ENCODE results near the gene PKD2. TPM values are rescaled to one million over a fixed set of nuclear protein-coding genes. Genes with fewer than 3 reads are reported as not detected.

Gene PKD2
- total and polyA plus RNA-seq, 2 of the 13 experiments (the other 11 are each of a cell fraction or from before 2014, with no cell fraction given), result 5.6 to 9.1 TPM

- DNase-seq (ENCODE audit: low spot score) (no peak), ATAC-seq (no peak), FAIRE-seq (no peak)
- intact Hi-C loops (cut with micrococcal nuclease; ENCODE audit: unreplicated experiment), result no loop called here
- Histone ChIP-seq H3K79me2 (ENCODE audit: insufficient read depth, low read length) (no peaks in the 10 kb centered on the region), H3K27ac (ENCODE audit: extremely low read length, insufficient read depth, low read length) (no peak overlapping the region), H3K4me1 (ENCODE audit: insufficient read depth, low read length) (peaks cover 16% of the 10 kb centered on the region), H3K9me3 (ENCODE audit: low read length) (no peaks in the 10 kb centered on the region), H3K4me2 (ENCODE audit: low read depth, low read length) (no peak overlapping the region), H3K9ac (ENCODE audit: insufficient read depth, low read depth, low read length) (no peak overlapping the region), H4K20me1 (ENCODE audit: insufficient read depth, low read length) (no peaks in the 10 kb centered on the region), H3K36me3 (replicated peaks in 1 of 2; ENCODE audit: control insufficient read depth in 1 of 2, insufficient read depth in 2 of 2, low read length in 2 of 2) (peaks cover 10 to 50% of the 10 kb centered on the region in 2 experiments), H2AFZ (ENCODE audit: low read length) (no peak overlapping the region), H3K4me3 (replicated peaks in 1 of 3; ENCODE audit: insufficient read depth in 1 of 3, low read depth in 2 of 3, low read length in 3 of 3) (no peak overlapping the region), H3K27me3 (ENCODE audit: control insufficient read depth in 1 of 2, insufficient read depth in 2 of 2, low read length in 2 of 2) (no peaks in the 10 kb centered on the region)
- BruUV-seq (replicated peaks), result no TSS peak
- ChIA-PET POLR2A (no interaction called here), CTCF (ENCODE audit: low intra/inter-chr PET ratio, low total read pairs) (no interaction called here)
- in situ Hi-C loops (cut with HindIII; ENCODE audit: extremely low pct_ligation_motif_present, low pct_unique_long_range_greater_than_20kb), result loop anchor here (10.0 kb wide), 1 partner anchor 477 kb away; no protein-coding TSS in a partner anchor
- WGBS (ENCODE audit: low lambda C conversion rate), result 98% methylated on average over 4 of the region's 4 CpGs
- TF ChIP-seq FUBP1 (CRISPR knock-in tag; IDR thresholded peaks at IDR 0.05; ENCODE audit: borderline replicate concordance) (no peak), DNMT3B (CRISPR knock-in tag; conservative IDR thresholded peaks at IDR 0.05) (no peak), ZBTB34 (CRISPR knock-in tag; IDR thresholded peaks at IDR 0.05) (no peak), ZNF598 (CRISPR knock-in tag; IDR thresholded peaks at IDR 0.05; ENCODE audit: borderline replicate concordance) (no peak), ARNT2 (CRISPR knock-in tag; IDR thresholded peaks at IDR 0.05; ENCODE audit: low read depth) (no peak), ZNF260 (CRISPR knock-in tag; IDR thresholded peaks at IDR 0.05; ENCODE audit: borderline replicate concordance, low read depth) (no peak), GLMP (CRISPR knock-in tag; IDR thresholded peaks at IDR 0.05; ENCODE audit: borderline replicate concordance) (no peak), FOXK2 (IDR thresholded peaks at IDR 0.05) (no peak), ATM (IDR thresholded peaks at IDR 0.05; ENCODE audit: borderline replicate concordance) (no peak), ZNF350 (CRISPR knock-in tag; IDR thresholded peaks at IDR 0.05; ENCODE audit: borderline replicate concordance, low read depth) (no peak), RNF2 (conservative IDR thresholded peaks at IDR 0.05; ENCODE audit: low read depth) (no peak), SMYD3 (CRISPR knock-in tag; IDR thresholded peaks at IDR 0.05) (no peak), CEBPB (IDR thresholded peaks at IDR 0.05; ENCODE audit: borderline replicate concordance, low read depth, low read length) (no peak), AHR (CRISPR knock-in tag; IDR thresholded peaks at IDR 0.05) (no peak), ZGPAT (CRISPR knock-in tag; IDR thresholded peaks at IDR 0.05) (no peak), HNRNPL (IDR thresholded peaks at IDR 0.05; ENCODE audit: low read depth, low read length) (no peak), NFRKB (IDR thresholded peaks at IDR 0.05) (no peak)
These were observed 30.5 kb downstream of the PKD2 start for GRCh38 chr4:88037936-88038335.

All from HepG2 (cell line).